Right lobe of liver (tissue), 6 donors: Measurements from ENCODE around the gene CAPNS1. TPM values are rescaled to one million over a fixed set of nuclear protein-coding genes. Genes with fewer than 3 reads are reported as not detected.

Experiments used
- ATAC-seq, 4 donors: fragments of 200-7000 bp; cut with Tn5 transposase; one replicate each; pipeline ENCODE4 v1.9.1; 2020; ENCODE audit warnings: mild to moderate bottlenecking in 4 of 4, moderate library complexity in 4 of 4
- DNase-seq, 3 donors: peaks; one replicate each; pipeline ENCODE4 v3.0.0-alpha.2; 2020
- H3K27ac ChIP-seq, 3 donors: fragments of 200-600 bp; one replicate each; pipeline ENCODE4 v1.8.0; 2022
- H3K27me3 ChIP-seq, 2 donors: fragments of 200-600 bp; one replicate each; pipeline ENCODE4 v1.8.0; 2022
- H3K36me3 ChIP-seq, 4 donors: fragments of 200-600 bp; sonication (generic) in 1 of 4; one replicate each; pipeline versions ENCODE4 v1.5.1 to v1.8.0; 2017 to 2022; ENCODE audit warnings: control low read depth in 1 of 4
- H3K4me1 ChIP-seq, 4 donors: fragments of 200-600 bp; sonication (generic) in 1 of 4; one replicate each; pipeline versions ENCODE4 v1.5.1 to v1.8.0; 2017 to 2022; ENCODE audit warnings: control low read depth in 1 of 4
- H3K4me3 ChIP-seq, 3 donors: fragments of 200-600 bp; one replicate each; pipeline ENCODE4 v1.8.0; 2022
- H3K9me3 ChIP-seq, 4 donors: fragments of 200-600 bp; sonication (generic) in 1 of 4; one replicate each; pipeline versions ENCODE4 v1.5.1 to v1.8.0; 2017 to 2022; ENCODE audit warnings: control low read depth in 1 of 4
- POLR2A ChIP-seq: fragments of 450-650 bp; IDR thresholded peaks from one replicate; pipeline ENCODE4 v1.6.1; 2017; ENCODE audit warnings: antibody characterized with exemption, mild to moderate bottlenecking
- WGBS: methylation state at CpG from one replicate; pipeline ENCODE4 v1.1.6; 2018; ENCODE audit warnings: low coverage, low lambda C conversion rate; ENCODE audit not compliant: insufficient coverage; ENCODE audit errors: missing lambda C conversion rate; 5-methylcytosine and 5-hydroxymethylcytosine counted together
- intact Hi-C, 2 donors: fragments of 100-400 bp; cut with DNase I; formaldehyde crosslinking; loops; one replicate each; pipeline versions ENCODE4 v1.11.2 to v1.14.1; 2022
- total RNA-seq, 6 experiments: library from RNA; depleted of rRNA in 2 of 6; stranded (reverse); fragments of >200 nt in 2 of 6; fragmentation: NEBNext Ultra II Directional in 3 of 6; extraction: Animal tissue kit (Norgen Biotek cat#: 25700) in 3 of 6; gene quantifications; one replicate each; pipeline versions ENCODE4 v1.1.0 to v1.2.4, GENCODE V29; 2016 to 2023
- TF ChIP-seq, protein P1 (sequence below), 4 donors: fragments of 200-600 bp in 3 of 4; fragments of 450-650 bp in 1 of 4; IDR thresholded peaks; one replicate each; pipeline versions ENCODE4 v1.5.1 to v1.8.0; 2016 to 2022; ENCODE audit warnings: antibody characterized with exemption in 4 of 4, mild to moderate bottlenecking in 2 of 4
- donor health status: DM: no; HTN: yes; CAD: no.
- donor health status: DM: no; HTN: no; CAD: no.
- donor health status: DM: no; HTN: no; CAD: no.
- donor health status: DM: no; HTN: yes; CAD: no.
- donor health status: DM: no; HTN: yes; CAD: no.

The CAPNS1 gene
- total RNA-seq, 6 experiments from 2014 or later = 93.0 to 252 (median 168) TPM

DNA sequence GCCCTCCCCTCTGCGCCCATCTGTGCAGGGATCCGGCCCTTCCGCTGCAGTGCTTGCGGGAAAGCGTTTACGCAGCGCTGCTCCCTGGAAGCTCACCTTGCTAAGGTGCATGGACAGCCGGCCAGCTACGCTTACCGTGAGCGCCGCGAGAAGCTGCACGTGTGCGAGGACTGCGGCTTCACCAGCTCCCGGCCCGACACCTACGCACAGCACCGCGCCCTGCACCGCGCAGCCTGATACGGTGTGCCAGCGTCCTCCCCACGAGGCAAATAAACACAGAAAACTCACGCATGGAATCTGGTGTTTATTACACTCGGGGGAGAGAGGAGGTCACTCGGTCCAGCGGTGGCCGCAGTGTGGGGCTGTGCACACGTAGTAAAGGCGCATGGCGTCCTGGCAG is 26.4 kb upstream of the CAPNS1 start:
- no peak overlapping the region for H3K27ac ChIP-seq
- H3K36me3 ChIP-seq = peaks cover 0 to 8% (median 0%) of the 10 kb centered on the region in 4 donors
- H3K27me3 ChIP-seq = no peaks in the 10 kb centered on the region
- TF ChIP-seq, protein P1, sequence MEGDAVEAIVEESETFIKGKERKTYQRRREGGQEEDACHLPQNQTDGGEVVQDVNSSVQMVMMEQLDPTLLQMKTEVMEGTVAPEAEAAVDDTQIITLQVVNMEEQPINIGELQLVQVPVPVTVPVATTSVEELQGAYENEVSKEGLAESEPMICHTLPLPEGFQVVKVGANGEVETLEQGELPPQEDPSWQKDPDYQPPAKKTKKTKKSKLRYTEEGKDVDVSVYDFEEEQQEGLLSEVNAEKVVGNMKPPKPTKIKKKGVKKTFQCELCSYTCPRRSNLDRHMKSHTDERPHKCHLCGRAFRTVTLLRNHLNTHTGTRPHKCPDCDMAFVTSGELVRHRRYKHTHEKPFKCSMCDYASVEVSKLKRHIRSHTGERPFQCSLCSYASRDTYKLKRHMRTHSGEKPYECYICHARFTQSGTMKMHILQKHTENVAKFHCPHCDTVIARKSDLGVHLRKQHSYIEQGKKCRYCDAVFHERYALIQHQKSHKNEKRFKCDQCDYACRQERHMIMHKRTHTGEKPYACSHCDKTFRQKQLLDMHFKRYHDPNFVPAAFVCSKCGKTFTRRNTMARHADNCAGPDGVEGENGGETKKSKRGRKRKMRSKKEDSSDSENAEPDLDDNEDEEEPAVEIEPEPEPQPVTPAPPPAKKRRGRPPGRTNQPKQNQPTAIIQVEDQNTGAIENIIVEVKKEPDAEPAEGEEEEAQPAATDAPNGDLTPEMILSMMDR (IDR thresholded peaks at IDR 0.05) = no peak
- no peak for TF ChIP-seq POLR2A
- WGBS = 100% methylated on average over 2 of the region's 34 CpGs
- no peak for DNase-seq
- peaks cover 0 to 12% (median 3%) of the 10 kb centered on the region in 4 donors for H3K4me1 ChIP-seq
- intact Hi-C loops = loop anchor here in 1 of 2 donors (10.0 kb wide), 1 partner anchor 49 kb away; no protein-coding TSS in a partner anchor
- ATAC-seq = no peak
- peak overlapping the region in 1 of 3 donors; percentile 84 for H3K4me3 ChIP-seq
- H3K9me3 ChIP-seq = no peaks in the 10 kb centered on the region

DNA sequence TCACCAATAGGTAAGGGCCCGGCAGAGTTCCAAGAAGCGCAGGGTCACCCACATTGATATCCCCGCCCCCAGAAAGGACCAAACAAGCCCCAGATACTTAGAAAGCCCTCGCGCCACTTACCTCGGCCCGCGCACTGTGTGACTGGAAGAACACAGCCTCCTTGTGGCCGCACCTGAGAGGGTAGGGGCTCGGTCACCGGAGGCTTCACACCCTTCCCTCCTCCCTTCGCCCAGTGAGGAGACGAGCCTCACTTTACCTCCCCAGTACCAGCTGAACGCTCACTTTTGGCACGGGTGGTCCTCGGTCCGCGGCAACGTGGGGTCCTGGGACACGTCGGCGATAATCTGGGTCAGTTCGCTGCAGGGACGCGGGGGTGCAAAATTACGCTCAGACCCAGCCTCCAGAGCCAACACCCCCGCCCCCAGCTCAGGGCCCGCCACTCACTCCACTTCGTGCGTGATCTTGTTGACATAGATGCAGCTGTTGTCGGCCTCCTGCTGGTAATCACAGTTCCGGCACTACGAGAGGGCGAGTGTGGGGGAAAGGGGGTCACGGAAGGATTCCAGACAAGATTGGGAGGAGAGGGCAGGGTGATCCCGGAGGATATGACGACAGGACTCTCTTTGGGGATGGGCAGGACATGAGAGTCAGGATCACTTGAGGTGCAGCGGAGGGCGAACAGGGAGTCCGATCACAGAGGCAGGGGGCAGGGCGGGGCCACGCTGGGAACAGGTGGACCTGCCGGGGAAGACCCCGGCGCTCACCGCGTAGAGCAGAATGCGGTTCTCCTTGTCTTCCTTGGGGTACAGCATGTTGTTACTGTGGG is 25.8 kb upstream of the CAPNS1 start:
- ATAC-seq (peak in 1 of 4 donors; percentile 1), DNase-seq (no peak)
- no peaks in the 10 kb centered on the region for H3K27me3 ChIP-seq
- no peaks in the 10 kb centered on the region for H3K9me3 ChIP-seq
- peaks cover 0 to 12% (median 3%) of the 10 kb centered on the region in 4 donors for H3K4me1 ChIP-seq
- TF ChIP-seq, protein P1 (IDR thresholded peaks at IDR 0.05) = no peak
- no peak for TF ChIP-seq POLR2A
- 9% methylated on average over 12 of the region's 48 CpGs for WGBS
- intact Hi-C loops = loop anchor here in 1 of 2 donors (10.0 kb wide), 1 partner anchor 49 kb away; no protein-coding TSS in a partner anchor
- peaks cover 0 to 10% (median 0%) of the 10 kb centered on the region in 4 donors for H3K36me3 ChIP-seq
- peak overlapping the region; percentile 84 to 91 (median 88) for H3K4me3 ChIP-seq
- H3K27ac ChIP-seq = peak overlapping the region; percentile 56 to 73 (median 59)

GRCh38 chr19:36114721-36115452 is 25.0 kb upstream of the CAPNS1 start, which contains the start of gene POLR2I:
TSS of gene POLR2I (minus strand) at chr19:36114875. CDS start at chr19:36114856, 19 bp downstream.
- Histone ChIP-seq H3K4me3 (peak within 1 kb of the TSS; percentile 84 to 91 (median 88)), H3K9me3 (no peaks in the 10 kb centered on the region), H3K36me3 (peaks cover 0 to 12% (median 0%) of the 10 kb centered on the region in 4 donors), H3K4me1 (peaks cover 0 to 12% (median 3%) of the 10 kb centered on the region in 4 donors), H3K27ac (peak within 1 kb of the TSS; percentile 56 to 73 (median 59)), H3K27me3 (no peaks in the 10 kb centered on the region)
- TF ChIP-seq POLR2A = peak; percentile 53
- TF ChIP-seq, protein P1 (IDR thresholded peaks at IDR 0.05) = no peak
- intact Hi-C loops = loop anchor here in 1 of 2 donors (10.0 kb wide), 1 partner anchor 50 kb away; no protein-coding TSS in a partner anchor
- 0% methylated on average over 9 of the region's 60 CpGs for WGBS
- DNase-seq (peak; percentile 99 to 100 (median 100)), ATAC-seq (peak; percentile 91 to 96 (median 92))
